ENCODE data around the gene RNGTT.

- TF ChIP-seq CTCF (IDR thresholded peaks at IDR 0.05; ENCODE audit: poor library complexity) (no peak), EZH2 (IDR thresholded peaks at IDR 0.05; ENCODE audit: borderline replicate concordance) (no peak)
Observed at GRCh38 chr6:88712243-88712936, 251.0 kb downstream of the RNGTT start.

Data from hepatocyte (in vitro differentiated cells).